GM18508 (cell line): ENCODE results near the gene AKAP1.

Experiments used
- ATAC-seq: cut with Tn5 transposase; IDR thresholded peaks from one replicate; pipeline ENCODE4 v1.9.1; 2021; ENCODE audit warnings: moderate number of reproducible peaks; ENCODE audit not compliant: insufficient read depth, unreplicated experiment

The AKAP1 gene

GRCh38 chr17:57104461-57105175 lies 19.6 kb downstream of the AKAP1 start:
- ATAC-seq, result no peak

GRCh38 chr17:57105591-57105990 lies 20.5 kb downstream of the AKAP1 start:
- ATAC-seq, result no peak

- no peak for ATAC-seq
Measured at GRCh38 chr17:57106107-57106835, 21.2 kb downstream of the AKAP1 start.

- no peak for ATAC-seq
Measured at GRCh38 chr17:57106836-57107497, 21.9 kb downstream of the AKAP1 start.

GRCh38 chr17:57107498-57108101 lies 22.6 kb downstream of the AKAP1 start:
- ATAC-seq, result no peak

- ATAC-seq, result no peak
Measured at GRCh38 chr17:57108671-57109392, 23.8 kb downstream of the AKAP1 start.

GRCh38 chr17:57109393-57110151 lies 24.5 kb downstream of the AKAP1 start:
- no peak for ATAC-seq

- no peak for ATAC-seq
Measured at GRCh38 chr17:57110152-57110542, 25.1 kb downstream of the AKAP1 start.

GRCh38 chr17:57110579-57111325 lies 25.7 kb downstream of the AKAP1 start:
- ATAC-seq, result no peak

GRCh38 chr17:57111386-57111785 lies 26.3 kb downstream of the AKAP1 start:
- ATAC-seq, result no peak

GRCh38 chr17:57113011-57113410 lies 28.0 kb downstream of the AKAP1 start:
- ATAC-seq, result no peak

- ATAC-seq, result no peak
Measured at GRCh38 chr17:57113656-57114055, 28.6 kb downstream of the AKAP1 start.

- no peak for ATAC-seq
Measured at GRCh38 chr17:57114085-57114673, 29.1 kb downstream of the AKAP1 start.

- no peak for ATAC-seq
Measured at GRCh38 chr17:57115377-57115776, 30.3 kb downstream of the AKAP1 start.

GRCh38 chr17:57115916-57116315 lies 30.9 kb downstream of the AKAP1 start:
- ATAC-seq, result no peak

GRCh38 chr17:57117798-57118197 lies 32.8 kb downstream of the AKAP1 start:
- ATAC-seq, result no peak

- no peak for ATAC-seq
Measured at GRCh38 chr17:57120814-57121213, 35.8 kb downstream of the AKAP1 start.

- no peak for ATAC-seq
Measured at GRCh38 chr17:57121308-57122042, 36.4 kb downstream of the AKAP1 start.
